Uterus (tissue), 2 donors: ENCODE results near the gene KRTAP5-2.

Experiments used
- POLR2A ChIP-seq, 2 donors: fragments of 450-650 bp; IDR thresholded peaks; one replicate each; pipeline ENCODE4 v1.6.1; 2016; ENCODE audit warnings: antibody characterized with exemption in 2 of 2, mild to moderate bottlenecking in 1 of 2, moderate library complexity in 1 of 2
- TF ChIP-seq, protein P1 (sequence below), 4 experiments: fragments of 200-600 bp in 2 of 4; fragments of 450-650 bp in 2 of 4; sonication (generic) in 2 of 4; IDR thresholded peaks; one replicate each; pipeline ENCODE4 v1.5.1; 2016 to 2019; ENCODE audit warnings: antibody characterized with exemption in 4 of 4, mild to moderate bottlenecking in 2 of 4, moderate library complexity in 1 of 4

GRCh38 chr11:1581976-1582375, 16.1 kb downstream of the KRTAP5-2 start:
- TF ChIP-seq, protein P1, sequence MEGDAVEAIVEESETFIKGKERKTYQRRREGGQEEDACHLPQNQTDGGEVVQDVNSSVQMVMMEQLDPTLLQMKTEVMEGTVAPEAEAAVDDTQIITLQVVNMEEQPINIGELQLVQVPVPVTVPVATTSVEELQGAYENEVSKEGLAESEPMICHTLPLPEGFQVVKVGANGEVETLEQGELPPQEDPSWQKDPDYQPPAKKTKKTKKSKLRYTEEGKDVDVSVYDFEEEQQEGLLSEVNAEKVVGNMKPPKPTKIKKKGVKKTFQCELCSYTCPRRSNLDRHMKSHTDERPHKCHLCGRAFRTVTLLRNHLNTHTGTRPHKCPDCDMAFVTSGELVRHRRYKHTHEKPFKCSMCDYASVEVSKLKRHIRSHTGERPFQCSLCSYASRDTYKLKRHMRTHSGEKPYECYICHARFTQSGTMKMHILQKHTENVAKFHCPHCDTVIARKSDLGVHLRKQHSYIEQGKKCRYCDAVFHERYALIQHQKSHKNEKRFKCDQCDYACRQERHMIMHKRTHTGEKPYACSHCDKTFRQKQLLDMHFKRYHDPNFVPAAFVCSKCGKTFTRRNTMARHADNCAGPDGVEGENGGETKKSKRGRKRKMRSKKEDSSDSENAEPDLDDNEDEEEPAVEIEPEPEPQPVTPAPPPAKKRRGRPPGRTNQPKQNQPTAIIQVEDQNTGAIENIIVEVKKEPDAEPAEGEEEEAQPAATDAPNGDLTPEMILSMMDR (IDR thresholded peaks at IDR 0.05), result no peak
- TF ChIP-seq POLR2A (IDR thresholded peaks at IDR 0.05), result no peak
